Nephron (organoid): ENCODE data around the gene ARHGDIA.

Experiments used
- H3K27ac Mint-ChIP-seq, 3 experiments: 2 replicates each; pipeline ENCODE4 v1.8.0; 2020; ENCODE audit warnings: mixed read lengths in 3 of 3, mild to moderate bottlenecking in 2 of 3, moderate library complexity in 1 of 3
- H3K27me3 Mint-ChIP-seq: 2 replicates; pipeline ENCODE4 v1.8.0; 2021; ENCODE audit warnings: low read depth, mild to moderate bottlenecking, moderate library complexity, mixed read lengths
- H3K36me3 Mint-ChIP-seq: 2 replicates; pipeline ENCODE4 v1.8.0; 2020; ENCODE audit warnings: low read depth, mixed read lengths
- H3K4me1 Mint-ChIP-seq: 2 replicates; pipeline ENCODE4 v1.8.0; 2020; ENCODE audit warnings: mixed read lengths
- H3K4me3 Mint-ChIP-seq, 3 experiments: 2 replicates each; pipeline ENCODE4 v1.8.0; 2020; ENCODE audit warnings: mild to moderate bottlenecking in 3 of 3, mixed read lengths in 3 of 3, moderate library complexity in 2 of 3
- H3K9me3 Mint-ChIP-seq: 2 replicates; pipeline ENCODE4 v1.8.0; 2020; ENCODE audit warnings: mixed read lengths
- CTCF ChIP-seq, 3 experiments: fragments of 200-600 bp; sonication (generic); IDR thresholded peaks; one replicate each; pipeline ENCODE4 v1.5.0; 2021; ENCODE audit warnings: antibody characterized with exemption in 3 of 3; ENCODE audit not compliant: unreplicated experiment in 3 of 3

Gene ARHGDIA

GRCh38 chr17:81900181-81900820, 29.2 kb upstream of the ARHGDIA start:
- no peak for TF ChIP-seq CTCF (IDR thresholded peaks at IDR 0.05; ENCODE audit: unreplicated experiment in 3 of 3)
- Mint-ChIP-seq H3K4me1 (no peaks in the 10 kb centered on the region), H3K27me3 (peaks cover 16% of the 10 kb centered on the region), H3K9me3 (no peaks in the 10 kb centered on the region), H3K27ac (no peak overlapping the region), H3K4me3 (no peak overlapping the region), H3K36me3 (peaks cover 26% of the 10 kb centered on the region)

- H3K36me3 Mint-ChIP-seq = peaks cover 29% of the 10 kb centered on the region
- no peak for TF ChIP-seq CTCF (IDR thresholded peaks at IDR 0.05; ENCODE audit: unreplicated experiment in 3 of 3)
- H3K9me3 Mint-ChIP-seq = no peaks in the 10 kb centered on the region
- no peaks in the 10 kb centered on the region for H3K4me1 Mint-ChIP-seq
- no peak overlapping the region for H3K27ac Mint-ChIP-seq
- H3K4me3 Mint-ChIP-seq = no peak overlapping the region
- peaks cover 16% of the 10 kb centered on the region for H3K27me3 Mint-ChIP-seq
Measured at GRCh38 chr17:81899514-81900166, 28.5 kb upstream of the ARHGDIA start.

- no peaks in the 10 kb centered on the region for H3K4me1 Mint-ChIP-seq
- H3K27me3 Mint-ChIP-seq = peaks cover 16% of the 10 kb centered on the region
- no peak overlapping the region for H3K4me3 Mint-ChIP-seq
- H3K27ac Mint-ChIP-seq = no peak overlapping the region
- TF ChIP-seq CTCF (IDR thresholded peaks at IDR 0.05; ENCODE audit: unreplicated experiment in 3 of 3) = no peak
- no peaks in the 10 kb centered on the region for H3K9me3 Mint-ChIP-seq
- peaks cover 29% of the 10 kb centered on the region for H3K36me3 Mint-ChIP-seq
Measured at GRCh38 chr17:81898885-81899284, 27.7 kb upstream of the ARHGDIA start.

- H3K9me3 Mint-ChIP-seq = no peaks in the 10 kb centered on the region
- H3K4me3 Mint-ChIP-seq = no peak overlapping the region
- TF ChIP-seq CTCF (IDR thresholded peaks at IDR 0.05; ENCODE audit: unreplicated experiment in 3 of 3) = no peak
- no peak overlapping the region for H3K27ac Mint-ChIP-seq
- peaks cover 12% of the 10 kb centered on the region for H3K27me3 Mint-ChIP-seq
- no peaks in the 10 kb centered on the region for H3K4me1 Mint-ChIP-seq
- H3K36me3 Mint-ChIP-seq = peaks cover 29% of the 10 kb centered on the region
Measured at GRCh38 chr17:81898029-81898866, 27.1 kb upstream of the ARHGDIA start.

- Mint-ChIP-seq H3K4me3 (no peak overlapping the region), H3K36me3 (peaks cover 21% of the 10 kb centered on the region), H3K27ac (no peak overlapping the region), H3K27me3 (no peaks in the 10 kb centered on the region), H3K4me1 (no peaks in the 10 kb centered on the region), H3K9me3 (no peaks in the 10 kb centered on the region)
- TF ChIP-seq CTCF (IDR thresholded peaks at IDR 0.05; ENCODE audit: unreplicated experiment in 3 of 3) = no peak
Measured at GRCh38 chr17:81895400-81895799, 24.3 kb upstream of the ARHGDIA start.
